ENCODE measurements around the gene LHFPL6.

GRCh38 chr13:39635564-39635963 is 32.6 kb upstream of the LHFPL6 start:
- TF ChIP-seq, protein P1, sequence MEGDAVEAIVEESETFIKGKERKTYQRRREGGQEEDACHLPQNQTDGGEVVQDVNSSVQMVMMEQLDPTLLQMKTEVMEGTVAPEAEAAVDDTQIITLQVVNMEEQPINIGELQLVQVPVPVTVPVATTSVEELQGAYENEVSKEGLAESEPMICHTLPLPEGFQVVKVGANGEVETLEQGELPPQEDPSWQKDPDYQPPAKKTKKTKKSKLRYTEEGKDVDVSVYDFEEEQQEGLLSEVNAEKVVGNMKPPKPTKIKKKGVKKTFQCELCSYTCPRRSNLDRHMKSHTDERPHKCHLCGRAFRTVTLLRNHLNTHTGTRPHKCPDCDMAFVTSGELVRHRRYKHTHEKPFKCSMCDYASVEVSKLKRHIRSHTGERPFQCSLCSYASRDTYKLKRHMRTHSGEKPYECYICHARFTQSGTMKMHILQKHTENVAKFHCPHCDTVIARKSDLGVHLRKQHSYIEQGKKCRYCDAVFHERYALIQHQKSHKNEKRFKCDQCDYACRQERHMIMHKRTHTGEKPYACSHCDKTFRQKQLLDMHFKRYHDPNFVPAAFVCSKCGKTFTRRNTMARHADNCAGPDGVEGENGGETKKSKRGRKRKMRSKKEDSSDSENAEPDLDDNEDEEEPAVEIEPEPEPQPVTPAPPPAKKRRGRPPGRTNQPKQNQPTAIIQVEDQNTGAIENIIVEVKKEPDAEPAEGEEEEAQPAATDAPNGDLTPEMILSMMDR (conservative IDR thresholded peaks at IDR 0.05), result no peak
- TF ChIP-seq EZH2 (IDR thresholded peaks at IDR 0.05; ENCODE audit: low read depth), result no peak

Measured in PC-9 (cell line).